ENCODE measurements around the gene PIH1D1.

PIH1D1 gene

GRCh38 chr19:49427339-49427738 lies 24.3 kb downstream of the PIH1D1 start:
- DNase-seq: no peak
- in situ Hi-C loops (cut with HindIII; ENCODE audit: low pct_ligation_motif_present, low pct_unique_long_range_greater_than_20kb, low sequenced_read_pairs): no loop called here

GRCh38 chr19:49425922-49426592 lies 25.6 kb downstream of the PIH1D1 start:
- no peak for DNase-seq
- in situ Hi-C loops (cut with HindIII; ENCODE audit: low pct_ligation_motif_present, low pct_unique_long_range_greater_than_20kb, low sequenced_read_pairs): no loop called here

GRCh38 chr19:49425178-49425577 lies 26.4 kb downstream of the PIH1D1 start, which contains the start of gene GFY:
GFY (plus strand) TSS chr19:49425388; CDS start chr19:49426431, 1,043 bp downstream.
- in situ Hi-C loops (cut with HindIII; ENCODE audit: low pct_ligation_motif_present, low pct_unique_long_range_greater_than_20kb, low sequenced_read_pairs): no loop called here
- DNase-seq: no peak

GRCh38 chr19:49423985-49424303 lies 27.7 kb downstream of the PIH1D1 start:
- in situ Hi-C loops (cut with HindIII; ENCODE audit: low pct_ligation_motif_present, low pct_unique_long_range_greater_than_20kb, low sequenced_read_pairs): no loop called here

GRCh38 chr19:49423071-49423984 lies 28.3 kb downstream of the PIH1D1 start, which contains the start of gene PTH2:
PTH2 (minus strand) TSS chr19:49423441; CDS start chr19:49423339, 102 bp downstream.
- in situ Hi-C loops (cut with HindIII; ENCODE audit: low pct_ligation_motif_present, low pct_unique_long_range_greater_than_20kb, low sequenced_read_pairs): no loop called here

More at GRCh38 chr19:49423985-49424303, 27.7 kb downstream of the PIH1D1 start:
- DNase-seq: no peak

GRCh38 chr19:49422407-49423070 lies 29.1 kb downstream of the PIH1D1 start:
- no peak for DNase-seq

More at GRCh38 chr19:49423071-49423984, 28.3 kb downstream of the PIH1D1 start, which contains the start of gene PTH2:
- DNase-seq: no peak

GRCh38 chr19:49421878-49422202 lies 29.8 kb downstream of the PIH1D1 start:
- in situ Hi-C loops (cut with HindIII; ENCODE audit: low pct_ligation_motif_present, low pct_unique_long_range_greater_than_20kb, low sequenced_read_pairs): no loop called here
- no peak for DNase-seq

More at GRCh38 chr19:49422407-49423070, 29.1 kb downstream of the PIH1D1 start:
- in situ Hi-C loops (cut with HindIII; ENCODE audit: low pct_ligation_motif_present, low pct_unique_long_range_greater_than_20kb, low sequenced_read_pairs): no loop called here

GRCh38 chr19:49421039-49421877 lies 30.4 kb downstream of the PIH1D1 start:
- in situ Hi-C loops (cut with HindIII; ENCODE audit: low pct_ligation_motif_present, low pct_unique_long_range_greater_than_20kb, low sequenced_read_pairs): no loop called here
- DNase-seq: no peak

- DNase-seq: no peak
- in situ Hi-C loops (cut with HindIII; ENCODE audit: low pct_ligation_motif_present, low pct_unique_long_range_greater_than_20kb, low sequenced_read_pairs): no loop called here
Measured at GRCh38 chr19:49420227-49420626, 31.4 kb downstream of the PIH1D1 start.

GRCh38 chr19:49419173-49419572 lies 32.4 kb downstream of the PIH1D1 start:
- no peak for DNase-seq
- in situ Hi-C loops (cut with HindIII; ENCODE audit: low pct_ligation_motif_present, low pct_unique_long_range_greater_than_20kb, low sequenced_read_pairs): no loop called here

GRCh38 chr19:49418511-49418910 lies 33.1 kb downstream of the PIH1D1 start:
- in situ Hi-C loops (cut with HindIII; ENCODE audit: low pct_ligation_motif_present, low pct_unique_long_range_greater_than_20kb, low sequenced_read_pairs): no loop called here
- DNase-seq: no peak

GRCh38 chr19:49417088-49417487 lies 34.5 kb downstream of the PIH1D1 start:
- in situ Hi-C loops (cut with HindIII; ENCODE audit: low pct_ligation_motif_present, low pct_unique_long_range_greater_than_20kb, low sequenced_read_pairs): no loop called here
- DNase-seq: no peak

GRCh38 chr19:49415810-49416200 lies 35.8 kb downstream of the PIH1D1 start:
- in situ Hi-C loops (cut with HindIII; ENCODE audit: low pct_ligation_motif_present, low pct_unique_long_range_greater_than_20kb, low sequenced_read_pairs): no loop called here
- DNase-seq: no peak

- no peak for DNase-seq
- in situ Hi-C loops (cut with HindIII; ENCODE audit: low pct_ligation_motif_present, low pct_unique_long_range_greater_than_20kb, low sequenced_read_pairs): no loop called here
Measured at GRCh38 chr19:49415102-49415809, 36.4 kb downstream of the PIH1D1 start.

GRCh38 chr19:49414256-49414655 lies 37.4 kb downstream of the PIH1D1 start:
- in situ Hi-C loops (cut with HindIII; ENCODE audit: low pct_ligation_motif_present, low pct_unique_long_range_greater_than_20kb, low sequenced_read_pairs): no loop called here
- no peak for DNase-seq

GRCh38 chr19:49413348-49413747 lies 38.3 kb downstream of the PIH1D1 start:
- in situ Hi-C loops (cut with HindIII; ENCODE audit: low pct_ligation_motif_present, low pct_unique_long_range_greater_than_20kb, low sequenced_read_pairs): no loop called here
- no peak for DNase-seq

- no peak for DNase-seq
- in situ Hi-C loops (cut with HindIII; ENCODE audit: low pct_ligation_motif_present, low pct_unique_long_range_greater_than_20kb, low sequenced_read_pairs): no loop called here
Measured at GRCh38 chr19:49411681-49412326, 39.8 kb downstream of the PIH1D1 start.
